Mesenchymal stem cell (in vitro differentiated cells and primary cell): ENCODE data around the gene PLEKHG4B.
A peak's percentile ranks its signal among the peaks of the same experiment; 100 is the strongest.

Experiments
- DNase-seq: peaks from one replicate; pipeline ENCODE4 v3.0.0-alpha.2; 2013
- H2AFZ ChIP-seq: one replicate; pipeline ENCODE4 v1.6.1; 2013; ENCODE audit warnings: low read depth, mild to moderate bottlenecking, control low read depth, inconsistent platforms, low read length, moderate library complexity
- H2AK5ac ChIP-seq: 2 replicates; pipeline ENCODE4 v1.6.1; 2013; ENCODE audit warnings: low read length, moderate library complexity, mild to moderate bottlenecking, inconsistent platforms; ENCODE audit not compliant: severe bottlenecking
- H2BK120ac ChIP-seq: one replicate; pipeline ENCODE4 v1.6.1; 2013; ENCODE audit warnings: low read depth, mild to moderate bottlenecking, inconsistent platforms, low read length, moderate library complexity
- H2BK12ac ChIP-seq, 2 experiments: one replicate each; pipeline ENCODE4 v1.6.1; 2013; ENCODE audit warnings: inconsistent platforms in 2 of 2, low read length in 2 of 2, mild to moderate bottlenecking in 2 of 2, moderate library complexity in 2 of 2, control low read depth in 1 of 2
- H2BK15ac ChIP-seq: one replicate; pipeline ENCODE4 v1.6.1; 2013; ENCODE audit warnings: mild to moderate bottlenecking, low read depth, inconsistent platforms; ENCODE audit not compliant: poor library complexity, severe bottlenecking
- H2BK5ac ChIP-seq: 2 replicates; pipeline ENCODE4 v1.6.1; 2013; ENCODE audit warnings: low read depth, mild to moderate bottlenecking, low read length, control low read depth, inconsistent platforms; ENCODE audit not compliant: poor library complexity, severe bottlenecking
- H3K14ac ChIP-seq, 2 experiments: one replicate each; pipeline ENCODE4 v1.6.1; 2013; ENCODE audit warnings: inconsistent platforms in 2 of 2, low read length in 2 of 2, control low read depth in 1 of 2, mild to moderate bottlenecking in 1 of 2, moderate library complexity in 1 of 2
- H3K18ac ChIP-seq, 2 experiments: one replicate each; pipeline ENCODE4 v1.6.1; 2013; ENCODE audit warnings: inconsistent platforms in 2 of 2, low read length in 2 of 2, control low read depth in 1 of 2, low read depth in 1 of 2, mild to moderate bottlenecking in 1 of 2
- H3K23ac ChIP-seq, 2 experiments: one replicate each; pipeline ENCODE4 v1.6.1; 2013; ENCODE audit warnings: inconsistent platforms in 2 of 2, low read length in 2 of 2, mild to moderate bottlenecking in 2 of 2, moderate library complexity in 2 of 2, control low read depth in 1 of 2
- H3K27ac ChIP-seq: 2 replicates; pipeline ENCODE4 v1.5.1; 2013; ENCODE audit warnings: mild to moderate bottlenecking, moderate library complexity, low read length, control low read depth, inconsistent platforms; ENCODE audit not compliant: poor library complexity, severe bottlenecking
- H3K27me3 ChIP-seq, 2 experiments: 2 replicates each; pipeline versions ENCODE4 v1.6.1 to v1.7.0; 2013; ENCODE audit warnings: low read length in 2 of 2, mild to moderate bottlenecking in 2 of 2, moderate library complexity in 2 of 2, control low read depth in 1 of 2, inconsistent platforms in 1 of 2; ENCODE audit not compliant: control insufficient read depth in 1 of 2, insufficient read depth in 1 of 2
- H3K36me3 ChIP-seq, 2 experiments: 2 replicates each; pipeline versions ENCODE4 v1.6.1 to v1.7.0; 2013; ENCODE audit warnings: low read length in 2 of 2, control low read depth in 1 of 2, inconsistent platforms in 1 of 2, low read depth in 1 of 2, mild to moderate bottlenecking in 1 of 2; ENCODE audit not compliant: insufficient read depth in 2 of 2, control insufficient read depth in 1 of 2
- H3K4ac ChIP-seq, 2 experiments: one replicate each; pipeline ENCODE4 v1.6.1; 2013; ENCODE audit warnings: inconsistent platforms in 2 of 2, low read length in 2 of 2, mild to moderate bottlenecking in 2 of 2, moderate library complexity in 2 of 2, control low read depth in 1 of 2, low read depth in 1 of 2
- H3K4me1 ChIP-seq: 2 replicates; pipeline ENCODE4 v1.6.1; 2013; ENCODE audit warnings: low read depth, low read length, control low read depth; ENCODE audit not compliant: control insufficient read depth, insufficient read depth
- H3K4me2 ChIP-seq: 2 replicates; pipeline ENCODE4 v1.6.1; 2013; ENCODE audit warnings: low read length, mild to moderate bottlenecking, inconsistent platforms; ENCODE audit not compliant: poor library complexity, severe bottlenecking
- H3K4me3 ChIP-seq, 2 experiments: 2 replicates each; pipeline versions ENCODE4 v1.5.1 to v1.7.0; 2013; ENCODE audit warnings: low read length in 2 of 2, mild to moderate bottlenecking in 2 of 2, control low read depth in 1 of 2, low read depth in 1 of 2; ENCODE audit not compliant: insufficient read depth in 1 of 2
- H3K79me1 ChIP-seq: replicated peaks from 2 replicates; pipeline ENCODE4 v1.6.1; 2013; ENCODE audit warnings: mild to moderate bottlenecking, control low read depth, low read length, inconsistent platforms; ENCODE audit not compliant: poor library complexity, severe bottlenecking
- H3K9ac ChIP-seq: 2 replicates; pipeline ENCODE4 v1.7.0; 2013; ENCODE audit warnings: mild to moderate bottlenecking, low read length, moderate library complexity
- H3K9me3 ChIP-seq: 2 replicates; pipeline ENCODE4 v1.7.0; 2013; ENCODE audit warnings: mild to moderate bottlenecking, low read length; ENCODE audit not compliant: control insufficient read depth
- H4K8ac ChIP-seq: one replicate; pipeline ENCODE4 v1.6.1; 2013; ENCODE audit warnings: inconsistent platforms, mild to moderate bottlenecking, low read length, moderate library complexity
- H4K91ac ChIP-seq: one replicate; pipeline ENCODE4 v1.6.1; 2013; ENCODE audit warnings: mild to moderate bottlenecking, low read length, inconsistent platforms
- WGBS: methylation state at CpG from one replicate; pipeline ENCODE4 v1.1.7; 2013; ENCODE audit warnings: mixed read lengths; 5-methylcytosine and 5-hydroxymethylcytosine counted together

PLEKHG4B gene

GRCh38 chr5:178110-178509 lies 86.1 kb downstream of the PLEKHG4B start:
- H3K27ac ChIP-seq, result no peak overlapping the region
- H2BK120ac ChIP-seq, result no peak overlapping the region
- WGBS, result 85% methylated on average over 5 of the region's 5 CpGs
- no peak overlapping the region for H4K91ac ChIP-seq
- H3K18ac ChIP-seq, result no peak overlapping the region
- peaks cover 5 to 62% of the 10 kb centered on the region in 2 experiments for H3K27me3 ChIP-seq
- H2AFZ ChIP-seq, result no peak overlapping the region
- H3K4ac ChIP-seq, result no peak overlapping the region
- H3K23ac ChIP-seq, result no peak overlapping the region
- H3K4me3 ChIP-seq, result no peak overlapping the region
- H3K4me1 ChIP-seq, result no peaks in the 10 kb centered on the region
- H3K36me3 ChIP-seq, result no peaks in the 10 kb centered on the region
- no peak overlapping the region for H2AK5ac ChIP-seq
- DNase-seq, result no peak
- no peak overlapping the region for H2BK15ac ChIP-seq
- H3K79me1 ChIP-seq, result no peaks in the 10 kb centered on the region
- H3K9me3 ChIP-seq, result no peaks in the 10 kb centered on the region
- no peak overlapping the region for H2BK12ac ChIP-seq
- no peak overlapping the region for H3K9ac ChIP-seq
- no peak overlapping the region for H3K4me2 ChIP-seq
- no peak overlapping the region for H3K14ac ChIP-seq
- no peak overlapping the region for H2BK5ac ChIP-seq
- H4K8ac ChIP-seq, result no peak overlapping the region

- Histone ChIP-seq H3K79me1 (no peaks in the 10 kb centered on the region), H2BK15ac (no peak overlapping the region), H2BK120ac (no peak overlapping the region), H3K27me3 (peaks cover 5 to 53% of the 10 kb centered on the region in 2 experiments), H3K36me3 (no peaks in the 10 kb centered on the region), H3K4me1 (no peaks in the 10 kb centered on the region), H3K14ac (peak overlapping the region in 1 of 2 experiments; percentile 51), H3K23ac (no peak overlapping the region), H2BK5ac (no peak overlapping the region), H3K27ac (no peak overlapping the region), H3K4me2 (no peak overlapping the region), H2AK5ac (no peak overlapping the region), H3K9ac (no peak overlapping the region), H3K9me3 (no peaks in the 10 kb centered on the region), H3K18ac (no peak overlapping the region), H3K4ac (no peak overlapping the region), H2AFZ (no peak overlapping the region), H4K91ac (no peak overlapping the region), H2BK12ac (no peak overlapping the region), H3K4me3 (no peak overlapping the region), H4K8ac (no peak overlapping the region)
- DNase-seq, result no peak
- 83% methylated on average over 9 of the region's 9 CpGs for WGBS
Measured at GRCh38 chr5:179401-179800, 87.4 kb downstream of the PLEKHG4B start.

- no peak for DNase-seq
- Histone ChIP-seq H3K27ac (no peak overlapping the region), H2BK5ac (no peak overlapping the region), H3K4me2 (no peak overlapping the region), H3K14ac (no peak overlapping the region), H2BK12ac (no peak overlapping the region), H3K9ac (no peak overlapping the region), H3K9me3 (no peaks in the 10 kb centered on the region), H2BK15ac (no peak overlapping the region), H4K8ac (no peak overlapping the region), H3K79me1 (no peaks in the 10 kb centered on the region), H2BK120ac (no peak overlapping the region), H2AK5ac (no peak overlapping the region), H3K4ac (no peak overlapping the region), H2AFZ (no peak overlapping the region), H3K27me3 (peaks cover 5 to 51% of the 10 kb centered on the region in 2 experiments), H3K18ac (no peak overlapping the region), H3K36me3 (no peaks in the 10 kb centered on the region), H3K4me3 (no peak overlapping the region), H3K23ac (no peak overlapping the region), H4K91ac (no peak overlapping the region), H3K4me1 (no peaks in the 10 kb centered on the region)
- 78% methylated on average over 13 of the region's 13 CpGs for WGBS
Measured at GRCh38 chr5:180286-180918, 88.4 kb downstream of the PLEKHG4B start.

GRCh38 chr5:181160-181559 lies 89.2 kb downstream of the PLEKHG4B start:
- Histone ChIP-seq H3K4me2 (no peak overlapping the region), H3K9me3 (no peaks in the 10 kb centered on the region), H3K36me3 (no peaks in the 10 kb centered on the region), H3K4me3 (no peak overlapping the region), H3K27me3 (peaks cover 5 to 51% of the 10 kb centered on the region in 2 experiments), H3K18ac (no peak overlapping the region), H3K9ac (no peak overlapping the region), H3K23ac (no peak overlapping the region), H3K14ac (no peak overlapping the region), H4K91ac (no peak overlapping the region), H2BK120ac (no peak overlapping the region), H2BK12ac (no peak overlapping the region), H2BK15ac (no peak overlapping the region), H2AFZ (no peak overlapping the region), H3K79me1 (no peaks in the 10 kb centered on the region), H3K4me1 (no peaks in the 10 kb centered on the region), H2AK5ac (no peak overlapping the region), H3K4ac (no peak overlapping the region), H2BK5ac (no peak overlapping the region), H3K27ac (no peak overlapping the region), H4K8ac (no peak overlapping the region)
- 90% methylated on average over 9 of the region's 9 CpGs for WGBS
- DNase-seq, result no peak
